GM19193 (cell line): ENCODE results near the gene ZNF236.

Experiments
- POLR2A ChIP-seq: IDR thresholded peaks from 4 replicates; pipeline ENCODE4 v1.6.1; 2011; ENCODE audit not compliant: insufficient read depth, insufficient read length; ENCODE audit errors: extremely low read depth

ZNF236 gene

GRCh38 chr18:76959605-76960004 lies 137.2 kb downstream of the ZNF236 start:
- TF ChIP-seq POLR2A: no peak

- TF ChIP-seq POLR2A: no peak
Measured at GRCh38 chr18:76960528-76961035, 138.2 kb downstream of the ZNF236 start.

- no peak for TF ChIP-seq POLR2A
Measured at GRCh38 chr18:76962851-76963250, 140.5 kb downstream of the ZNF236 start.

GRCh38 chr18:76963936-76964335 lies 141.6 kb downstream of the ZNF236 start:
- no peak for TF ChIP-seq POLR2A

- TF ChIP-seq POLR2A: no peak
Measured at GRCh38 chr18:76967721-76968472, 145.5 kb downstream of the ZNF236 start.

- no peak for TF ChIP-seq POLR2A
Measured at GRCh38 chr18:76970770-76971559, 148.6 kb downstream of the ZNF236 start.

GRCh38 chr18:76972241-76972640 lies 149.9 kb downstream of the ZNF236 start:
- TF ChIP-seq POLR2A: no peak

- no peak for TF ChIP-seq POLR2A
Measured at GRCh38 chr18:76972846-76973519, 150.6 kb downstream of the ZNF236 start.

- TF ChIP-seq POLR2A: no peak
Measured at GRCh38 chr18:76973520-76974266, 151.3 kb downstream of the ZNF236 start.

- TF ChIP-seq POLR2A: no peak
Measured at GRCh38 chr18:76974386-76974785, 152.0 kb downstream of the ZNF236 start.

- TF ChIP-seq POLR2A: no peak
Measured at GRCh38 chr18:76975577-76976110, 153.3 kb downstream of the ZNF236 start.

- no peak for TF ChIP-seq POLR2A
Measured at GRCh38 chr18:76977108-76977621, 154.8 kb downstream of the ZNF236 start.

GRCh38 chr18:76977684-76978232 lies 155.4 kb downstream of the ZNF236 start:
- no peak for TF ChIP-seq POLR2A

GRCh38 chr18:76978616-76979015 lies 156.3 kb downstream of the ZNF236 start:
- TF ChIP-seq POLR2A: no peak
